ENCODE results near the gene PLCH2.

Gene PLCH2

DNA sequence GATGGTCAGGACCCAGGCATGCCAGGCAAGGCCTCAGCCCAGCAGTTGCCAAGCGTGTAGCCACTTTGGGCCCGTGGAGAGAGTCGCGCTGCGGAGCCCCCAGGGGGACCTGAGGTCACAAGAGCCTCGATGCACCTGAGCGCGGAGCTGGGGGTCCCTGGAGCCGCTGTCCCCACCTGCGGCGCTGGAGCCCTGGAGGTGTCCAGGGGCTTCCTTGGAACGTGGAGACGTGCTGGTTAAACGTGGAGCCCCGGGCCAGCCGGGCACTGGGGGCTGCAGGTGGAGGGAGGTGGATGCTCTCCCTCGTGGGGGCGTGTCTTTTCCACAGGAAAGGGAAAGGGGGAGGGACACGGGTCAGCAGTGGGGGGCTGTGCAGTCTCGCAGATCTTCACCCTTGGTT, 3.1 kb downstream of the PLCH2 start:
- DNase-seq = no peak

DNA sequence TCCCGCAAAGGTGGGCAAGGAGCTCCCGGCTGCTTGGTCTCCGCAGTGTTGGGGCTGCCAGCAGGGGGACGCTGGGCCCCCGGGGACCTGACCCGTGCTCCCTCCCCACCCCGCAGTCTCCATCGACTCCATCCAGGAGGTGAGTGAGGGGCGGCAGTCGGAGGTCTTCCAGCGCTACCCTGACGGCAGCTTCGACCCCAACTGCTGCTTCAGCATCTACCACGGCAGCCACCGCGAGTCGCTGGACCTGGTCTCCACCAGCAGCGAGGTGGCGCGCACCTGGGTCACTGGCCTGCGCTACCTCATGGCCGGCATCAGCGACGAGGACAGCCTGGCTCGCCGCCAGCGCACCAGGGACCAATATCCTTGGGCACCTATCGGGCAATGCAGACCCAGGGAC, 3.5 kb downstream of the PLCH2 start:
- DNase-seq = no peak

DNA sequence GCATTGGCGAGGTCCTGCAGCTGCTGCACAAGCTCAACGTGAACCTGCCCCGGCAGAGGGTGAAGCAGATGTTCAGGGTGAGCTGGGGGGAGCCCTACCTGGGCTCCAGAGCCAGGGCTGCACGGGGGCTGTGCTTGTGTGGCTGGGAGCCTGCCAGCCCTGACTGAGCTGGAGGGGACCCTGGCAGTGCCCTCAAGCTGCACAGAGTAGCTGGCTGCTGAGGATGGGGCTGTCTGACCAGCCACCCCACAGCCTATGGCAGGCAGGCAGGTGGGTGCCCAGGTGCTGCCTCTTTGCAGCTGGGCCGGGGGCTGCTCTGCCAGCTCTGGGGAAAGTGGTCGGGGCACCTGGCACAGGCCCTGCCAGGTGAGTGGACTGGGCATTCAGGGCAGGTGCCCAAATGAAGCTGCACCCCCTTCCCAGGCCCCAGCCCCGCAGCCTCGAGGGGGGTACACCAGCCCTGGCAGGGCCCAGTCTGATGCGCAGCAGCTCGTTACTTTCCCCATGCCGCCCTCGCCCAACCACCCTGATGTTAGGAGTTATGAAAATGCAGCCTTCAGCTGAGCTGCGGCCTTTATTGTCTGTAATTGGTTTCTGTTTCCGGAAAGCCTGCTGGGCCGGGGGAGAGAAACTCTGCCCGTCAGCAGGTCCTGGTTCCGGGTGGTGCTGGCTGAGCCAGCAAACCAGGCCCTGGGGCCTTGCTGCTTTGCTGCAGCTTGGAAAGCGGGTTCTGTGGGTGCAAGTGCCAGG, 4.3 kb downstream of the PLCH2 start:
- no peak for DNase-seq

DNA sequence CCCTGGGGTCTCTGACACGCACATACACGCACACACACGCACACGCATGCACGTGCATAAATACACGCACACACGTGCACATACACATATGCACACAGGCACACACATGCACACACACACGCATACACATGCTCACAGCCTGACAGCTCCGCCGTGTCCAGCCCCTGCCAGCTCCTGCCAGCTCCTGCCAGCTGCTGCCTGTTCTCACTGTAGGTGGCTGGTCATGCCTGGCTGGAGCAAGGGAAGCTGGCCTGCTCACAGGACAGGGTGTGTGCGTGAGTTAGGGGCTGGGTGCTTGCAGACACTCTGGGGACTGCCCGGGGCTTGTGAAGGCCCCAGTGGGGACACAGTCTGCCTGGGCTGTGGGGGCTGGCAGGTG, 4.9 kb downstream of the PLCH2 start:
- DNase-seq = no peak

DNA sequence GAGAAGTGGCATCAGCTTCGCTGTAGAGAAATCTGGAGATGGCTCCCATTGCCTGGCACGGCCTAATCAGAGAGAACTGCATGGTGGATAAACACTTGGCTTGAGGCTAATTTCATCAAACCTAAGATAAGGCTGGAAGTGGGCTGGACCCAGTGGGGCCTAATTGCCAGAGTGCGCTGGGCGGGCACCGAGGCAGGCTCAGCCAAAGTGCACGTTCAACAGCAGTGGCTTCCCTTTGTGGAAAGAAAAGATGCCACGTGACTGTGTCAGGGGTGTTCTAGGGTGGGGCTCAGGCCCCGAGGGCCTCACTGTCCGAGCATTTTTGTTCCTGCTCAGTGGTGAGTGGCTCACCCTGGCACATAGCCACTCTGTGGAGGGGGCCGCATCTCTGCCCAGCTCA, 5.8 kb downstream of the PLCH2 start:
- no peak for DNase-seq

DNA sequence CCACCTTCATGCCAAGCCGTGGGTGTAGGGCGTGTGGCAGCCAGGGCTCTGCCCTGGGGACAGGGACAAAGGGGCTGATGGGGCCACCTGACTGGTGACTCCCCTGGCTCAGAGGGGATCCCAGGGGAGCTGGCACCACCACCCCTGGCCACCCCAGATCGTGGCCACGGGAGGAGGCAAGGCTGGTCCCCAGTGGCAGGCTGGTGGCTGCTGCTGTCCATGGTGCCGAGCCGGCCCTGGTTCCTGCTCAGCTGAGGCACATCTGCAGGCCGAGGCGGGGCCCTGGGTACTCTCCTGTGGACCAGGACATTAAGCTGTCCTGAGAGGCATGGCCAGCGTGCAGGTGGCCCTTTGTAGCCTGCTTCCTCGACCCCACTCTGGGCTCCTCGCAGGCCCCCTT, 6.5 kb downstream of the PLCH2 start:
- DNase-seq = no peak

DNA sequence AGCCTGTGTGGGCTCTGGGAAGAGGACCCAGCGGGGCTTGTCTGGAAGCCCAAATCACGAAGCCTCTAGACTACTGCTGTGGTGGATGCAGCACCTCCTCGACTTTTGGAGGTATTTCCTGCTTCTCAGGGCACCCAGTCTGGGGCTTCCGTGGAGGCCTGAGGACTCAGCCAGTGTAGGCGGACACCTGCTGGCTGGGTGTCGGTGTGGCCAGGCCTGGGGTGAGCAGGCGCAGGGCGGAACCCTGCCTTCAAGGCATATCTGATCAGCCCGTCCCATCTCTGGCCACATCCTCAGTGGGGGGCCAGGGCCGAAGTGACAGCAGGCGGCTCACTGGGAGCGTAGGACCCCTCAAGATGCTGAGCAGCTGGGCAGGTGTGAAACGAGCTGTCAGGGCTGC, 6.9 kb downstream of the PLCH2 start:
- DNase-seq = no peak

DNA sequence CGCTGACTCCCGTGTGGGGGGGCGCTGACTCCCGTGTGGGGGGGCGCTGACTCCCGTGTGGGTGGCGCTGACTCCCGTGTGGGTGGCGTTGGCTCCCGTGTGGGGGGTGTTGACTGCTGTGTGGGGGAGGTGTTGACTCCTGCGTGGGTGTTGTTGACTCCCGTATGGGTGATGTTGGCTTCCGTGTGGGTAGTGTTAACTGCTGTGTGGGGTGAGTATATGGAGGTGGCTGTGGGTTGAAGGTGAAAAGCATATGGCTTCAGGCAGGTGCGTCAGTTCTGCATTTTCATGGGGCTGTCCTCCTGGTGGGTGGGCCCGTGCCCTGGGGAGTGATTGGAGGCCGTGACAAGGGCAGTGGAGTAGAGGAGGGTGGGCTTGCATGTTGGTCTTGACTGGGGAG, 7.9 kb downstream of the PLCH2 start:
- DNase-seq = no peak

DNA sequence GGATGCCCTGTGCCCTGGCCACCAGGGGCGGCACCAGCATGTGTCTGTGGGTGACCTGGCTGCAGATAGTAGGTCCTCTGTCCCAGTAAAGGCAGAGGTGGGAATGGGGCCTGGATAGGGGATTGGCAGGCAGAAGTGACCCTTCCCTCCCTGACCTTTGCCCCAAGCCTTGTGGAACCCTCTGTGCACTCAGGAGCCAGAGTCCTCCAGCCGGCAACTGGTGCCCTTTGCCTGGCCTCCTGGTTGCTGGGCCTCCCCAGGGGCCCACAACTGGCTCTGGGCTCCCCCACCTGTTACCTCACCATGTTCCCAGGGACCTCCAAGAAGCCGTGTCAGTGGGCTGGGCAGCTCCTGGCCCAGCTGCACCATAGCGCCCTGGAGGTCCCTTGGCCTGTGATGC, 10.0 kb downstream of the PLCH2 start:
- no peak for DNase-seq

DNA sequence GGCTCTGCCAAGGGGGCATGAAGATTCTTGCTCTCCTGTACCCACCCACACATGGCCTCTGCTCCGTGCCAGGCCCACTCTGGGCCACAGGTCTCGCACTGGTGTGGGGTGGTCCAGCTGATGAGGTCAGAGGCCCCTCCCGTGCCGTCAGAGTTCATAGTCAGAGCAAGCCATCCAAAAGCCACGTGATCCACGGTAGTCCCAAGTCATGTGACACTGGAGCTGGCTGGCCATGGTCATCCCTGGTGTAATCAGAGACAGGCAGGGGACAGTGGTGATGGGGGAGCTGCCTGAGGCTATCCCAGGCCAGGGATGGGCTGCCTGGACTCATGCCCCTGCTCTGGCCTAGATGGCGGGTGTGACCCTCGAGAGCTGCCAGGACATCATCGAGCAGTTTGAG, 10.5 kb downstream of the PLCH2 start:
- no peak for DNase-seq

DNA sequence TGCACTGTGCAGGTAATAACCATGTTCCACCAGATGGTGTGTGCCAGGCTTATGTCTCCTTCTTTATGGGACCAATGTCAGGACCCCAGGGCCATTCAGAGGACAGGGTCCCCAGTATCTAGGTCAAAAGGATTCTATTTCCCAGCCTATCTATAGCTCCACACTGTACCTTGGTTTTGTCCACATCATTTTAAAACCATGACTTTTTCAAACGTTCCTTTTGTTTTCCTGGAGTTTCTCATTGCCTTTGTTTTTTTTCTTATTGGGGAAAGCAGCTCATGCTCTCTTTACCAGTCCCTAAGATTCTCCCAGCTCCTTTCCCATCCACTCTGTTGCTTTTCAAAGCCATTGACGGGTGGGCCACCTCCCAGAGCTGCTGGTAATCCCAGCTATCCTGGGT, 12.6 kb downstream of the PLCH2 start:
- DNase-seq = no peak

DNA sequence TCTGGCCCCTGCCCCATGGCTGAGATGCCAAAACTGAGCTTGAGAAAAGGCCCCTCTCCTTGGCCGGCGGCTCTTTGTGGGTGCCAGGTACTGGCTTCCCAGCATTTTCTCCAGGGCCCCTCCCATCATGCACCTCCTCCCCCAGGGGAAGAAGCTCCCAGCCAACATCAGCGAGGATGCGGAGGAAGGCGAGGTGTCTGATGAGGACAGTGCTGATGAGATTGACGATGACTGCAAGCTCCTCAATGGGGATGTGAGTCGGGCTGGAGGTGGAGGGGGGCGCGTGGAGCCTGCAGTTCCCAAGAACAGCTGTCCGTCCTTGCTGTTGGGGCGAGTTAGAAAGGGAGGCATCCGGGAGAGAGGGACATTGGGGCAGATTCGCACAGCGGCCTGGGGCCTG, 13.5 kb downstream of the PLCH2 start:
- no peak for DNase-seq

DNA sequence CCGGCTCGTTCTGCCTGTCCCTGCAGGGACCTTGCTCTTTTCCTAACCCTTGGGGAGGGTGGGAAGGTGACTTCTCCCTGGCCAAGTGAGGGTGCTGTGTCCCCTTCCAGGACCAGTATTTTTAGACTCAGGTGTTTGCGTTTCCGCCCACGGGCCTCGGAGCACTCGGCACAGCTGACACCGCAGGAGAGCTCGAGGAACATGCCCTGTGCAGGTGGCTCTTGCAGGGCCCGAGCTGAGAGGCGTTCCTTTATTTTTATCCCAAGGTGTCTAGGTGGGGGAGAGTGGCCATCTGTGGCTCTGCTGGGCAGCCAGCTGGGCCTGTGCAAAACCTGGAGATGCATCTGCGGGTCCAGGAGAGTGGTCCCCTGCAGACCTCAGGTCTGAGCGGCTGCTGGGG, 16.0 kb downstream of the PLCH2 start:
- DNase-seq = no peak

DNA sequence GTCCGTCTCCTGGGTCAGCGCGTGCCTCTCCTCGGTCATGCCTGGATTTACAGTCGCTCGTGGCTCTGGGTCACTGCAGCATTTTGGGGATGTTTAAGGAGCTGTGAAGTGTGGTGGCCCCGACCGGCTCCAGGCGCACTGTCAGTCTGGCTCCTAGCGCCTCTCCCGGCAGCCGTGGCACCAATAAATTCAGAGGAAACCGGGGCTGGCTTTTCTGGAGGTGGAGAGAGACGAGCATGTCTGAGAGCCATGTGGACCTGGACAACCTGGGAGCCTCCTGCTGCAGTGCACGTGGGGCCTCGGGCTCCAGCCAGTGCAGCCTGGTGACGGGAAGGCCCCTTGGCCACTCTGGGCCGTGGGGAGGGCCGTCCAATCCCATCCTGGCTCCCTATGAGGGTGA, 17.1 kb downstream of the PLCH2 start:
- no peak for DNase-seq

DNA sequence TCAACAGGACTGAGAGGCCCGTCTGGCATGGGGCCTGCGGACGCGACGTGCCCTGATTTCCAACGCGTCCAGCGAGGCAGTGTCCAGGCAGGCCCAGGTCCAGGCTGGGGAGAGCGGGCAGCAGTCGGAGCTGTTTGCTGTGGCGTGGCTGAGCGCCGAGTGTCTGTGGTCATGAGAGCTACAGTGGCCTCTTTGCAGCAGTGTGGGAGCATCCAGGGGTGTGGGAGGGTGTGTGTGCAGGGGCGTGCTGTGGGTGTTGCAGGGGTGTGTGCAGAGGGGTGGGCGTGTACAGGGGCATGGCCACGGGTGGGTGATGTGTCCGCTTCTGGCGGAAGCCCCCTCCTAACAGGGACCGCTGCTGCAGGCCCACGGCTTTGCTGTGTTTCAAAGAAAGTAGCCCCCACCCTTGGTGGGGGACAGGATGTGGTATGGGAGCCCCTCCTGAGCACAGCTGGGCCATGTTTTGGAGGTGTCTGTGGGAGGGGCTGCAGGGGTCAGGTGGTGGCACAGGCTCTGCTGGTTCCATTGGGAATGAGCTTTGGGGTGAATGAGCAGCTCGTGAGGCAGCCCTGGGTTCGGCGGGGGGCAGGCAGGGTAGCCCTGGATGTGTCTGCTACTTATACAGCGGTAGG, 17.7 kb downstream of the PLCH2 start:
- peak; percentile 22 for DNase-seq

DNA sequence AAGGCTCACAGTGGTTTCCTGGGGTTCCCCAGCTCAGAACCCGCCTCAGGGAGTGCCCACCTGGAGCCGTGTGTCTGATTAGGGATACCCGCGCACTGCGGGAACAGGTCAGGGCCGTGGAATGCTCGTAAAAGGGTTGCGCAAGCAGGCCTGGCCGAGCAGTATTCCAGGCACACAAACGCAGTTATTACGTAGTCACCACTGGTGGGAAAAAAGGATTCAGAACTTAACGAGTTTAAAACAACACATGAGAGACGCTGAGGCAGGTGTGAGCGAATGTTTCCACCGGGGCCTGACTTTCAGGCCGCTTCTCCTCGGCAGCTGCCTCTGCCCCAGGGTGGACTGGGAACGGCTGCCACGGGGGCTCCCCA, 18.2 kb downstream of the PLCH2 start:
- DNase-seq = no peak

DNA sequence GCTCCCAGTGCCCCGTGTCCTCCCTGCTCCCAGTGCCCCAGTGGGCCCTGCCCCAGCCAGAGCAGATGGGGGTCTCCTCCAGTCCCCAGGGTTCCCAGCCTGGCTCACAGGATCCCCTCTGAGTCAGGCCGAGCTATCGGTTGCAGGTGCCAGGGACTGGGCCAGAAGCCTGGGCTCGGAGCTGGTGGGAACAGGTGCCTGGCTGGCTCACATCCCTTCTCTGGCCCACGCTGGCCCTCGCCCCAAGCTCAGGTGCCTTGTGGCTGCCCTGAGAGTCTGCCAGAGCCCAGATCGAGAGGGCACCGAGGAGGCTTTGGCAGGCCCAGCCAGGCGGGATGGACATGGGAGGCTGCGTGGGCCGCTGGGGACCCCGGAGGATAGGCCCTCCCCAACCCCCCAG, 18.9 kb downstream of the PLCH2 start:
- no peak for DNase-seq

DNA sequence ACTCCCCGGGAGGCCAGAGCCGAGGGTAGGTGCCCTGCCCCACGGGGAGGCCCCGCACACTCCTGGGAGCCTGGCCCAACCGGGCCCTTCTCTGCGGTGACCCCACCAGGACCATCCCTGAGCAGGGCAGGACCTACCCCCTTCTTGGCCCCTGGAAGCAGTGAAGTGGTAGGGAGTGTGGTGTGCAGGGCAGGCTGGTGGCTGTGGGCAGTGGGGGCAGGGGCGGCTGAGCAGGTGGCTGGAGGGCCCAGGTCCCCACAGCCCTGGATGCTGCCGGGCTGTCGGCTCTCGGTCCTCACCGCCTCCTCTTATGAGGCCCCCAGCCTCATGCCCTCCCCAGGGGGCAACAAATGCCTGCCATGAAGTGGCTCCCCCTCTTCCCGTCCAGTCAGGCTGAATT, 19.5 kb downstream of the PLCH2 start:
- DNase-seq = no peak

DNA sequence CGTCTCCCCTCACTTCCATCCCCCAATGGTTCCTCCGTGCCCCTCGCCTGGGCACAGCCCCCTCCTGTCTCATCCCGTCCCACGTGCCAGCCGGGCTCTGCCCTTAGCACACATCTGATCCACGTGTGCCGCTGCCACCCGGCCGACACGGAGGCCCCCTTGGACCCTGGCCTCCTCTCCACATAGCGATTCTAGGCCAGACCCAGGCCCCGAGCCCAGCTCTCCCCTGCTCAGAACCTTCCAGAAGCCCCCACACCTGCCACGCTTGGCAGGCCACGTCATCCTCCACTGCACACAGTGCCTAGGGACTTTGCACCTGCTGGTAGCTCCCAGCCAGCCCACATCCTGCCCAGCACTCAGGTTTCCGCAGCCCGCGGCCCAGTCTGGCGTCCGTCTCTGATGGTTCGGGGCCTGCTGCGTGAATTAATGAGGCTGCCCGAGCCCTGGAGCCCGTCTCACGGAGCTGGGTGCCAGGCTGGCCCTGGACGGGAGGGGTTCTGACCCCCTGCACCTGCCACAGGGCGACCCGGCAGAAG, 20.1 kb downstream of the PLCH2 start:
- DNase-seq = peak; percentile 51

DNA sequence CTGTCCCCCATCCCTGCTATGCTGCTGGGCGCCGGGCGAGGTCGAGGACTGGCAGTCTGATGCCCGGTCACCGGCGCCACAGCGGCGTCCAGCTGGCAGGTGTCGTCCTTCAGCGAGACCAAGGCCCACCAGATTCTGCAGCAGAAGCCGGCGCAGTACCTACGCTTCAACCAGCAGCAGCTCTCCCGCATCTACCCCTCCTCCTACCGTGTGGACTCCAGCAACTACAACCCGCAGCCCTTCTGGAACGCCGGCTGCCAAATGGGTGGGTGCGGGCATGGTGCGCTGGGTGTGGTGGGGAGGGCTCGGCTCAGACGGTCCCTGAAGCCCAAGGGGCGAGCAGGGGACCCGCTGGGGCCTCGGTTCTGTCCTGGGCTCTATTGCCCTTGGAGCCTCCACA, 20.7 kb downstream of the PLCH2 start:
- no peak for DNase-seq

DNA sequence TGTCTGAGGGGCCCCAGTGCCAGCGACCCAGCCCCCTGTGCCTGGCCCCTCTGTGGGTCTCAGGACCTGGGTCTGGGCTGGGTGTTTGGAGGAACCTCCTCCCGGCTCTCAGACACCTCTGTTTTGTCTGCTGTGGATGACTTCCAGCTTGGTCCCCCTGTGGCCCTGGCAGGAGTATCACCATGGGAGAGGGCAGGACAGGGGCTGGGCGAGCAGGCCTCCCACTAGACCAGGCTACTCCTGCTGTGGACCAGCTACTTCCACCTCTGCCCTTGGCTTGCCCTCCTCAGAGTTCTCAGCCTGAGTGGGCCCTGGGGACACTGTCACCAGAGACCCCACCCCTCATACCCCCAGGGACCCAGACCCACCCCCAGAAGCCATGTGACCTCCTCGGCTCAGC, 21.8 kb downstream of the PLCH2 start:
- DNase-seq = no peak

DNA sequence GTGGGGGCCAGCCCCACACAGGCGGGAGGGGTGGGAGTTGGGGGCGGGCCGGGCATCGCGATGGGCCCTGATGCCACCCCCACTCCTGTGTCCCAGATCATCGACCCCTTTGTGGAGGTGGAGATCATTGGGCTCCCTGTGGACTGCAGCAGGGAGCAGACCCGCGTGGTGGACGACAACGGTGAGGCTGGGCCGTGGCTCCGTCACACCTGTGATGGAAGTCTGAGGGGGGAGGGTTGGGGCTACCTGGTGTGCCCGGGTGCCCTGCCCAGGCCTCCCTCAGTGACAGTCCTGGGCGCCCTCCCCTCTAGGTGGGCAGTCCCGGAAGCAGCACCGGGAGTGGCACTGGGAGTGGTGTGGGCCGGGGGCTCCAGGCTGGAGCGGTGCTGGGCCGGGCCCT, 22.6 kb downstream of the PLCH2 start:
- DNase-seq = no peak

DNA sequence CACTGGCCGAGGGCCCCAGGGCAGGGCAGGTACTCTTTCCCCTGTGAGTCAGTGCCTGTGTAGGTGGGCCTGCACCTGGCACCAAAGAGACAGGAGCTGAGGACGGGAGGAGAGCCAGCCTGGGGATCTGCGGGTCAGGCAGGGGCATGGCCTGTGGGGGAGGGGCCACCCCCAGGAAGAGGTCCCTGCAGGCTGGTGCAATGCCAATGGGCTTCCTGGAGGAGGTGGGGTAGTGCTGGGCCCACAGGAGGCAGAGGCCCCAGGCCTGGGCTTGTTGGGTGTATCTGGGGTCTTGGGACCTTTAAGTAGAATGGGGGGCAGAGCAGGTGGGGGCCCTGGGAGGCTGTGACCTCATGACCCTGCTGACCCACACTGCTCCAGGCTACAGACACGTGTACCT, 23.2 kb downstream of the PLCH2 start:
- no peak for DNase-seq

DNA sequence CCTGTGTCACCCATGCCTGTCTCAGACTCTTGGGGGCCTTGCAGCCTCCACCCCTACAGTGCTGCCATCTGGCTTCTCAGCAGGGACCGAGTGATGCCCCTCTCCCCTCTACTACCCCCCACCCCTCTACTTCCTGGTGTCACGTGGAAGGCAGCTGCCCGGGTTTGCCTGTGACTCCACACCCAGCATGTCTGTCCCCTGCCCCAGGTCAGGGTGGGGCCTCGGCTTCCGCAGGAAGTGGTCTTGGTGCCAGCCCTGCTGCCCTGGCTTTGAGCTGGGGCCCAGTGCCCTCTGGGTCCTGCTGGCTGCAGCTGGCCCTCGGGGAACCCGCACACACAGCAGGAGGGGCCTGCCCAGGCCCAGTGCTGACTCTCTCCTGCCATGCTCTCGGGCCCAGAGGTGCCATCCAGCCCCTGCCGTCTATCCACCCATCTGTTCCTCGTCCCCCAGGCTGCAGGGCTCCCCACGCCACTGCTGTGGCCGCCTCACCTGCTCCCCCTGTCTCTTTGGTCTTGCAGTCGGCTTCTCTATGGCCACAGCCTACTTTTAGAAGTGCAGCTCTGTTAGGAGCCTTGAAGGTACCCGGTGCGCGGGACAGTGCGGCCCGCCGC, 24.0 kb downstream of the PLCH2 start:
- peak; percentile 29 for DNase-seq

All from CD4-positive, alpha-beta T cell treated with Interleukin-12 subunit alpha and Interleukin-12 subunit beta, for 1 hour (primary cell).